Nephron progenitor cell (in vitro differentiated cells): Measurements from ENCODE around the gene TRERF1.

Experiments
- DNase-seq: peaks from one replicate; pipeline ENCODE4 v3.0.0; 2021
- H3K27ac Mint-ChIP-seq: 2 replicates; pipeline ENCODE4 v1.8.0; 2021; ENCODE audit warnings: mild to moderate bottlenecking, moderate library complexity, mixed read lengths
- H3K27me3 Mint-ChIP-seq: 2 replicates; pipeline ENCODE4 v1.8.0; 2021; ENCODE audit warnings: mild to moderate bottlenecking, low read depth, mixed read lengths; ENCODE audit not compliant: poor library complexity
- H3K36me3 Mint-ChIP-seq: 2 replicates; pipeline ENCODE4 v1.8.0; 2021; ENCODE audit warnings: low read depth, mixed read lengths
- H3K4me1 Mint-ChIP-seq: 2 replicates; pipeline ENCODE4 v1.8.0; 2021; ENCODE audit warnings: mixed read lengths
- H3K4me3 Mint-ChIP-seq: 2 replicates; pipeline ENCODE4 v1.8.0; 2021; ENCODE audit warnings: mild to moderate bottlenecking, moderate library complexity, mixed read lengths
- H3K9me3 Mint-ChIP-seq: 2 replicates; pipeline ENCODE4 v1.8.0; 2021; ENCODE audit warnings: mild to moderate bottlenecking, moderate library complexity, mixed read lengths
- CTCF ChIP-seq: fragments of 200-600 bp; sonication (generic); IDR thresholded peaks from 2 replicates; pipeline ENCODE4 v1.5.0; 2021; ENCODE audit warnings: antibody characterized with exemption

The TRERF1 gene

DNA sequence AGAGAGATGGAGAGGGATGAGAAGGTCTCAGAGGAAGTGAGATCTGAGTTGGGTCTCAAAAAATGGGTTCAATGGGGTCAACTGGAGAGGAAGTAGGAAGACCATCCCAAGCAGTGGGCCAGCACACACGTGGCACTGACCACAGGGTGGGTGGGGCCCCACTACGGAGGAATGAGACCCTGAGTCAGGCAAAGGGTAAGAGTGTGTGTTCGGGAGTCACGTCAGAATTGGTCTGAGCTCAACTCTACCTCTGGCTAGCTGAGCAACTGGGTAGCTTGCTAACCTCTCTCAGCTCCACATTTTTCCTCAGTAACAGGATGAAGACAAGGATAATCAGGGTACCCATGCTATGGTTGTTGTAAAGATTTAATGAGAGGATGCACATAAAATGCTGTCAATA lies 79.0 kb downstream of the TRERF1 start:
- peaks cover 16% of the 10 kb centered on the region for H3K27me3 Mint-ChIP-seq
- DNase-seq: no peak
- no peak overlapping the region for H3K27ac Mint-ChIP-seq
- no peaks in the 10 kb centered on the region for H3K9me3 Mint-ChIP-seq
- H3K4me1 Mint-ChIP-seq: no peaks in the 10 kb centered on the region
- no peaks in the 10 kb centered on the region for H3K36me3 Mint-ChIP-seq
- TF ChIP-seq CTCF: no peak
- no peak overlapping the region for H3K4me3 Mint-ChIP-seq

DNA sequence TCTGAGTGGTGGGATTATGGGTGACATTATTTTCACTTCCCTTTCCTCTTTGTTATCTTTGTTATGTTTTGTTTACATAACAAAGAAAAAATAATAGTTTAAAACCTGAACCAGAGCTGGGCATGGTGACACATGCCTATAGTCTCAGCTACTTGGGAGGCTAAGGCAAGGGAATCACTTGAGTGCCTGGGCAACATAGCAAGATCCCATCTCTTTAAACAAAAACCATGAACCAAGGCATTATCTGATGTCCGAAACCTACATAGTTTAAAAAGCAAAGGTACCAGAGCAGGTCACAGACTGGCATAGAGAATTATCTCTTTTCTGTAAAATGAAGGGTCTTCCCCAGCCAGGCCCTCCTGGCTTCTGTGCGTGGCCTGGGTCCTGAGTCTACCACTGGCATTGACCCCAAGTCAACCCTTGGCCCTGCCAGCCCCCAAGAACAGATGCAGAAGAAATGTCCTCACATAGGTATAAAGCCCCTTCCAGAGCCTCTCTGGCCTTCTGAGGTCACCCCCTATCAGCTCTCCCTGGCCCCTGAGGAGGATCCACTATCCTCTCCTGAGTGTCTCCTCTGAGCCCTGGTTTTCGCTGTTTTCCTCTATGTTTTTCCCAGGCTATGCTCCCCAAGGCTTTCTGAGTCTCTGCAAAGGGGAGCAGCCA lies 81.3 kb downstream of the TRERF1 start:
- Mint-ChIP-seq H3K4me3 (no peak overlapping the region), H3K4me1 (peaks cover 12% of the 10 kb centered on the region), H3K36me3 (no peaks in the 10 kb centered on the region), H3K9me3 (no peaks in the 10 kb centered on the region), H3K27me3 (peaks cover 14% of the 10 kb centered on the region), H3K27ac (no peak overlapping the region)
- no peak for DNase-seq
- TF ChIP-seq CTCF: no peak

DNA sequence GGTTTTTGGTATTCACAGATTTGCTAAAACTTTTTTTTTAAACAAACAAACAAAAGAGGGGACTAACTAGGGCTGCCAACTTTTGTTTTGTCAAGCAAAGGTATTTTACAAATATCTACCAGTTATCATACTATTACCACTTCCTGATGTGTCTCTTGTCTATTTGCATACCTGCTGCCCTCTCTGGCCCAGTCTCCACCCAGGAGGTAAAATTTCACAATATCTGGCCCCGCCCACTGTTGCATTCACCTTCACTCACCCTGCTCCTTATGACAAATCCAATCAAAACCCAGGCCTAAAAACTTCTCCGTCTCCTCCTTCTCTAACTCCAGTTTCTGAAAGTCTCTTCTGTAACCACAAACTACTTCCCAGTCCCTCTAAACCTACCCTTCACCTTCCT lies 82.2 kb downstream of the TRERF1 start:
- Mint-ChIP-seq H3K4me3 (no peak overlapping the region), H3K27ac (no peak overlapping the region), H3K27me3 (peaks cover 14% of the 10 kb centered on the region), H3K36me3 (no peaks in the 10 kb centered on the region), H3K4me1 (peaks cover 13% of the 10 kb centered on the region), H3K9me3 (no peaks in the 10 kb centered on the region)
- no peak for TF ChIP-seq CTCF
- no peak for DNase-seq

GRCh38 chr6:42368181-42368580 lies 83.5 kb downstream of the TRERF1 start:
- no peaks in the 10 kb centered on the region for H3K36me3 Mint-ChIP-seq
- H3K9me3 Mint-ChIP-seq: no peaks in the 10 kb centered on the region
- peaks cover 12% of the 10 kb centered on the region for H3K27me3 Mint-ChIP-seq
- H3K4me3 Mint-ChIP-seq: no peak overlapping the region
- peaks cover 13% of the 10 kb centered on the region for H3K4me1 Mint-ChIP-seq
- DNase-seq: no peak
- H3K27ac Mint-ChIP-seq: peak overlapping the region; percentile 17
- TF ChIP-seq CTCF: no peak

GRCh38 chr6:42367353-42368011 lies 84.2 kb downstream of the TRERF1 start:
- Mint-ChIP-seq H3K4me3 (no peak overlapping the region), H3K27me3 (peaks cover 9% of the 10 kb centered on the region), H3K27ac (peak overlapping the region; percentile 46), H3K36me3 (no peaks in the 10 kb centered on the region), H3K9me3 (no peaks in the 10 kb centered on the region), H3K4me1 (peaks cover 13% of the 10 kb centered on the region)
- no peak for TF ChIP-seq CTCF
- no peak for DNase-seq

DNA sequence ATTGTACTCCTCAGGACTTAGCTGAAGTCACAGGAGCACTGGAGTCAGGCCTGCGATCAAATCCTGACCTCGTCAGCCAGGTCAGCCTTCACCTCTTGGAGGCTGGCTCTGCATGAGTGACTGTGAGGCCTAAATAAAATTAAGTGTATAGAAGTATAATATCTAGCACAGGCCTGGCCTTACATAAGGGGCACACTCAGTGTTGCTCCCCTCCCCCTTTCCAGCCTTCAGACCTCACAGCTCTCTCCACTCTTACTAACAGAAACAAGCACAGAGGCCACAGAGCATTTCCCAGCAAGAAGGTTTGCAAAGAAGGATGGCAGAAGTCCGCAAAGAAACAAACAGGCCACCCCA lies 84.8 kb downstream of the TRERF1 start:
- H3K4me1 Mint-ChIP-seq: peaks cover 13% of the 10 kb centered on the region
- H3K27me3 Mint-ChIP-seq: peaks cover 9% of the 10 kb centered on the region
- no peak for DNase-seq
- no peaks in the 10 kb centered on the region for H3K36me3 Mint-ChIP-seq
- no peak overlapping the region for H3K4me3 Mint-ChIP-seq
- H3K9me3 Mint-ChIP-seq: no peaks in the 10 kb centered on the region
- TF ChIP-seq CTCF: no peak
- peak overlapping the region; percentile 46 for H3K27ac Mint-ChIP-seq
